ENCODE data around the gene ORMDL1. TPM values are rescaled to one million over a fixed set of nuclear protein-coding genes. Genes with fewer than 3 reads are reported as not detected.

ORMDL1 gene, protein sequence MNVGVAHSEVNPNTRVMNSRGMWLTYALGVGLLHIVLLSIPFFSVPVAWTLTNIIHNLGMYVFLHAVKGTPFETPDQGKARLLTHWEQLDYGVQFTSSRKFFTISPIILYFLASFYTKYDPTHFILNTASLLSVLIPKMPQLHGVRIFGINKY
- total RNA-seq, result 35.0 and 62.0 TPM in 2 replicates

GRCh38 chr2:189783927-189784867 is at the start of gene ORMDL1, which contains the start of gene PMS1:
ORMDL1 (minus strand) TSS chr2:189784339; CDS start chr2:189782595, 1,744 bp downstream.
PMS1 (plus strand) TSS chr2:189784450; CDS start chr2:189791810, 7,360 bp downstream.

DNA sequence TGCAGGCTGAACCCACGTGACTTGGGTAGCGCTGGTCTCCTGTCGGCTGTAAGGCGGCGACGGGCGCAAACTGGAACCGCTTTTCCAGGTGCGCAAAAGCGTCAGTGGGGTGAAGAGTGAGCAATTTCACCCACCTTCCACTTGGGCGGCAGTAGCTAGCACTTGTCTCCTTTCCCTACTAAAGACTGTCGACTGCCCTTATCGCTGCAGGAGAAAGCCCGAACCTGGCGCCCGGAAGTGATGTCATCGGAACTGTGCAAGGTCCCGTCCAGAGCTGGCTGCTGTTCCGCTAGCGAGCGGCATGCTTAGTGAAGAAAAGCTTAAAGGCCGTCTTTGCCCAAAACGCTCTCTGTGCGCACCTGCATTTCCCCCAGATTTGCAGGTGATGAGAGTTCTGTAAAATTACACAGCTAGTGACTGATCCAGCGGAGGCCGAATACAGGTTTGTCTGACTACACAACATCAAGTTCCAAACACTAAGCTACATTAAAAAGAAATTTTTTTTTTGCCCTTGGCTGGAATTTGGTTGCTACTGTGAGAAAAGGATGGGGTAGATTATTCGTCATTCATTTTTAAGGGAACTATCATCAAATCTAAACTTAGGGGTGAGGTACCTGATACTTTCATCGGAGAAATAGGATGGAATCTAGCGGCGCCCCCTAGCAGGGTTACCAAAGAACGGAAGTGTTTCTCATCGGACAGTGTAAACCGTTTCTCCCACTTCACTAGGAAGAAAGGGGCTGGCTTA is 21.4 kb downstream of the ORMDL1 start, which contains the start of gene OSGEPL1:
Gene OSGEPL1, minus strand, starts transcription at position 242 of the 748 bp plus-strand sequence. CDS start 1,152 bp downstream, outside the sequence.

Other genes with a start within 250 kb of the ORMDL1 start
- 2.3 and 21.2 TPM in 2 replicates for gene SLC40A1, start 203.6 kb downstream of the ORMDL1 start, total RNA-seq
- gene ASNSD1, start 122.9 kb downstream of the ORMDL1 start, total RNA-seq, result 40.1 and 45.5 TPM in 2 replicates
- 1.2 and 2.1 TPM in 2 replicates for gene ANKAR, start 109.7 kb downstream of the ORMDL1 start, total RNA-seq
- gene OSGEPL1, start 21.5 kb downstream of the ORMDL1 start, total RNA-seq, result 7.6 and 15.6 TPM in 2 replicates
- gene PMS1, start 111 bp upstream of the ORMDL1 start, total RNA-seq, result 12.7 and 15.1 TPM in 2 replicates